Measurements from ENCODE around the gene HECTD3.

- TF ChIP-seq, protein P1, sequence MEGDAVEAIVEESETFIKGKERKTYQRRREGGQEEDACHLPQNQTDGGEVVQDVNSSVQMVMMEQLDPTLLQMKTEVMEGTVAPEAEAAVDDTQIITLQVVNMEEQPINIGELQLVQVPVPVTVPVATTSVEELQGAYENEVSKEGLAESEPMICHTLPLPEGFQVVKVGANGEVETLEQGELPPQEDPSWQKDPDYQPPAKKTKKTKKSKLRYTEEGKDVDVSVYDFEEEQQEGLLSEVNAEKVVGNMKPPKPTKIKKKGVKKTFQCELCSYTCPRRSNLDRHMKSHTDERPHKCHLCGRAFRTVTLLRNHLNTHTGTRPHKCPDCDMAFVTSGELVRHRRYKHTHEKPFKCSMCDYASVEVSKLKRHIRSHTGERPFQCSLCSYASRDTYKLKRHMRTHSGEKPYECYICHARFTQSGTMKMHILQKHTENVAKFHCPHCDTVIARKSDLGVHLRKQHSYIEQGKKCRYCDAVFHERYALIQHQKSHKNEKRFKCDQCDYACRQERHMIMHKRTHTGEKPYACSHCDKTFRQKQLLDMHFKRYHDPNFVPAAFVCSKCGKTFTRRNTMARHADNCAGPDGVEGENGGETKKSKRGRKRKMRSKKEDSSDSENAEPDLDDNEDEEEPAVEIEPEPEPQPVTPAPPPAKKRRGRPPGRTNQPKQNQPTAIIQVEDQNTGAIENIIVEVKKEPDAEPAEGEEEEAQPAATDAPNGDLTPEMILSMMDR (conservative IDR thresholded peaks at IDR 0.05 in 1 of 2, IDR thresholded peaks at IDR 0.05 in 1 of 2; ENCODE audit: low read depth in 1 of 2, low read length in 2 of 2), result no peak
- TF ChIP-seq EZH2 (IDR thresholded peaks at IDR 0.05; ENCODE audit: low read length, missing control alignments), result no peak
Observed at GRCh38 chr1:45009956-45010854, 919 bp downstream of the HECTD3 start.

Data from fibroblast of lung (primary cell).